HFFc6 (cell line): ENCODE measurements around the gene BIRC7. TPM values are rescaled to one million over a fixed set of nuclear protein-coding genes. Genes with fewer than 3 reads are reported as not detected.
A peak's percentile ranks its signal among the peaks of the same experiment; 100 is the strongest.

Experiments used
- DNase-seq: peaks from one replicate; pipeline ENCODE4 v3.0.0-alpha.2; 2018
- H3K27ac Mint-ChIP-seq: 2 replicates; pipeline ENCODE4 v1.8.0; 2020; ENCODE audit warnings: mild to moderate bottlenecking, mixed read lengths
- H3K27me3 Mint-ChIP-seq: 2 replicates; pipeline ENCODE4 v1.8.0; 2021; ENCODE audit warnings: mild to moderate bottlenecking, moderate library complexity, mixed read lengths; ENCODE audit not compliant: insufficient read depth
- H3K36me3 Mint-ChIP-seq: 2 replicates; pipeline ENCODE4 v1.8.0; 2021; ENCODE audit warnings: low read depth, mixed read lengths
- H3K4me1 Mint-ChIP-seq: 2 replicates; pipeline ENCODE4 v1.8.0; 2020; ENCODE audit warnings: low read depth, mixed read lengths
- H3K4me3 Mint-ChIP-seq: 2 replicates; pipeline ENCODE4 v1.8.0; 2020; ENCODE audit warnings: mild to moderate bottlenecking, moderate library complexity, mixed read lengths
- H3K9me3 Mint-ChIP-seq: 2 replicates; pipeline ENCODE4 v1.8.0; 2020; ENCODE audit warnings: mild to moderate bottlenecking, mixed read lengths
- CTCF ChIP-seq: fragments of 200-600 bp; sonication (generic); IDR thresholded peaks from 2 replicates; pipeline ENCODE4 v1.5.0; 2021; ENCODE audit warnings: antibody characterized with exemption, mild to moderate bottlenecking
- total RNA-seq, 6 experiments: library from RNA; stranded (reverse); fragmentation: NEBNext Ultra II Directional; extraction: Animal tissue kit (Norgen Biotek cat#: 25700); gene quantifications; 2 replicates in 1 of 6; 3 replicates in 5 of 6; pipeline ENCODE4 v1.2.3, GENCODE V29; 2021

BIRC7 gene
- total RNA-seq, 6 experiments from 2014 or later = not detected

- Mint-ChIP-seq H3K4me3 (no peak overlapping the region), H3K9me3 (no peaks in the 10 kb centered on the region), H3K27ac (no peak overlapping the region), H3K36me3 (peaks cover 11% of the 10 kb centered on the region), H3K27me3 (peaks cover 17% of the 10 kb centered on the region), H3K4me1 (peaks cover 22% of the 10 kb centered on the region)
- no peak for TF ChIP-seq CTCF
- DNase-seq = no peak
These were observed 33.1 kb downstream of the BIRC7 start for GRCh38 chr20:63268671-63269439.

- peaks cover 26% of the 10 kb centered on the region for H3K4me1 Mint-ChIP-seq
- H3K9me3 Mint-ChIP-seq = no peaks in the 10 kb centered on the region
- peaks cover 11% of the 10 kb centered on the region for H3K36me3 Mint-ChIP-seq
- H3K27me3 Mint-ChIP-seq = peaks cover 8% of the 10 kb centered on the region
- no peak overlapping the region for H3K27ac Mint-ChIP-seq
- DNase-seq = no peak
- H3K4me3 Mint-ChIP-seq = no peak overlapping the region
- no peak for TF ChIP-seq CTCF
These were observed 34.0 kb downstream of the BIRC7 start for GRCh38 chr20:63269724-63270123.

GRCh38 chr20:63270606-63271325 is 35.1 kb downstream of the BIRC7 start:
- no peak for TF ChIP-seq CTCF
- Mint-ChIP-seq H3K27ac (no peak overlapping the region), H3K4me1 (peaks cover 34% of the 10 kb centered on the region), H3K4me3 (no peak overlapping the region), H3K27me3 (peaks cover 3% of the 10 kb centered on the region), H3K9me3 (no peaks in the 10 kb centered on the region), H3K36me3 (peaks cover 11% of the 10 kb centered on the region)
- no peak for DNase-seq

- no peak for TF ChIP-seq CTCF
- peak; percentile 79 for DNase-seq
- peak within 1 kb of the TSS; percentile 86 for H3K27ac Mint-ChIP-seq
- peaks cover 11% of the 10 kb centered on the region for H3K36me3 Mint-ChIP-seq
- peak within 1 kb of the TSS; percentile 92 for H3K4me3 Mint-ChIP-seq
- H3K4me1 Mint-ChIP-seq = peaks cover 34% of the 10 kb centered on the region
- no peaks in the 10 kb centered on the region for H3K9me3 Mint-ChIP-seq
- peaks cover 3% of the 10 kb centered on the region for H3K27me3 Mint-ChIP-seq
These were observed 36.7 kb downstream of the BIRC7 start, which contains the start of gene ARFGAP1 for GRCh38 chr20:63272105-63273058. Gene ARFGAP1, plus strand, starts transcription at chr20:63272813. Its CDS starts 2,768 bp downstream, at chr20:63275581.

- Mint-ChIP-seq H3K36me3 (peaks cover 11% of the 10 kb centered on the region), H3K27me3 (peaks cover 3% of the 10 kb centered on the region; the same call in 1 of the 2 replicates), H3K4me3 (peak overlapping the region; percentile 92), H3K9me3 (no peaks in the 10 kb centered on the region), H3K27ac (peak overlapping the region; percentile 86), H3K4me1 (peaks cover 28% of the 10 kb centered on the region)
- TF ChIP-seq CTCF = no peak
- no peak for DNase-seq
These were observed 37.4 kb downstream of the BIRC7 start for GRCh38 chr20:63273059-63273579.
